Measurements from ENCODE around the gene ARHGEF28.

- TF ChIP-seq, protein P1, sequence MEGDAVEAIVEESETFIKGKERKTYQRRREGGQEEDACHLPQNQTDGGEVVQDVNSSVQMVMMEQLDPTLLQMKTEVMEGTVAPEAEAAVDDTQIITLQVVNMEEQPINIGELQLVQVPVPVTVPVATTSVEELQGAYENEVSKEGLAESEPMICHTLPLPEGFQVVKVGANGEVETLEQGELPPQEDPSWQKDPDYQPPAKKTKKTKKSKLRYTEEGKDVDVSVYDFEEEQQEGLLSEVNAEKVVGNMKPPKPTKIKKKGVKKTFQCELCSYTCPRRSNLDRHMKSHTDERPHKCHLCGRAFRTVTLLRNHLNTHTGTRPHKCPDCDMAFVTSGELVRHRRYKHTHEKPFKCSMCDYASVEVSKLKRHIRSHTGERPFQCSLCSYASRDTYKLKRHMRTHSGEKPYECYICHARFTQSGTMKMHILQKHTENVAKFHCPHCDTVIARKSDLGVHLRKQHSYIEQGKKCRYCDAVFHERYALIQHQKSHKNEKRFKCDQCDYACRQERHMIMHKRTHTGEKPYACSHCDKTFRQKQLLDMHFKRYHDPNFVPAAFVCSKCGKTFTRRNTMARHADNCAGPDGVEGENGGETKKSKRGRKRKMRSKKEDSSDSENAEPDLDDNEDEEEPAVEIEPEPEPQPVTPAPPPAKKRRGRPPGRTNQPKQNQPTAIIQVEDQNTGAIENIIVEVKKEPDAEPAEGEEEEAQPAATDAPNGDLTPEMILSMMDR (conservative IDR thresholded peaks at IDR 0.05; ENCODE audit: low read length): no peak
- TF ChIP-seq EZH2phosphoT487 (IDR thresholded peaks at IDR 0.05; ENCODE audit: borderline replicate concordance, low read depth, low read length): no peak
Observed at GRCh38 chr5:73968246-73968645, 342.2 kb downstream of the ARHGEF28 start.

Measured in OCI-LY7 (cell line).